HL-60 (cell line): ENCODE measurements around the gene DDR1.

Experiments
- DNase-seq, 2 experiments: peaks; one replicate each; pipeline ENCODE4 v3.0.0-alpha.2; 2010 to 2020; ENCODE audit warnings: low read depth in 1 of 2, low spot score in 1 of 2
- H3K27ac ChIP-seq: fragments of 250-450 bp; sonication (Bioruptor Pico); replicated peaks from 2 replicates; pipeline ENCODE4 v1.5.1; 2020; ENCODE audit warnings: mild to moderate bottlenecking, moderate library complexity
- H3K27me3 ChIP-seq: fragments of 250-450 bp; sonication (Bioruptor Pico); 2 replicates; pipeline ENCODE4 v1.5.1; 2021; ENCODE audit warnings: mild to moderate bottlenecking, moderate library complexity; ENCODE audit not compliant: insufficient read depth, poor library complexity, severe bottlenecking
- H3K4me3 ChIP-seq: replicated peaks from 2 replicates; pipeline ENCODE4 v1.5.1; 2011; ENCODE audit warnings: mild to moderate bottlenecking, control low read depth, low read length; ENCODE audit not compliant: insufficient read depth
- GABPA ChIP-seq: IDR thresholded peaks from 2 replicates; pipeline ENCODE4 v1.6.1; 2012; ENCODE audit warnings: low read depth
- POLR2AphosphoS5 ChIP-seq: IDR thresholded peaks from 2 replicates; pipeline ENCODE4 v1.6.1; 2012; ENCODE audit warnings: low read depth
- REST ChIP-seq: IDR thresholded peaks from 2 replicates; pipeline ENCODE4 v1.6.1; 2012; ENCODE audit warnings: low read depth; ENCODE audit not compliant: insufficient replicate concordance
- SPI1 ChIP-seq: IDR thresholded peaks from 2 replicates; pipeline ENCODE4 v1.6.1; 2012; ENCODE audit warnings: low read depth, mild to moderate bottlenecking, borderline replicate concordance
- TF ChIP-seq, protein P1 (sequence below): IDR thresholded peaks from one replicate; pipeline ENCODE4 v1.5.1; 2011; ENCODE audit warnings: low read length, control low read depth, inconsistent platforms; ENCODE audit not compliant: insufficient read depth

The DDR1 gene

GRCh38 chr6:30841644-30842504 is 42.4 kb upstream of the DDR1 start:
- TF ChIP-seq GABPA (no peak), SPI1 (no peak), REST (no peak), POLR2AphosphoS5 (no peak)
- TF ChIP-seq, protein P1, sequence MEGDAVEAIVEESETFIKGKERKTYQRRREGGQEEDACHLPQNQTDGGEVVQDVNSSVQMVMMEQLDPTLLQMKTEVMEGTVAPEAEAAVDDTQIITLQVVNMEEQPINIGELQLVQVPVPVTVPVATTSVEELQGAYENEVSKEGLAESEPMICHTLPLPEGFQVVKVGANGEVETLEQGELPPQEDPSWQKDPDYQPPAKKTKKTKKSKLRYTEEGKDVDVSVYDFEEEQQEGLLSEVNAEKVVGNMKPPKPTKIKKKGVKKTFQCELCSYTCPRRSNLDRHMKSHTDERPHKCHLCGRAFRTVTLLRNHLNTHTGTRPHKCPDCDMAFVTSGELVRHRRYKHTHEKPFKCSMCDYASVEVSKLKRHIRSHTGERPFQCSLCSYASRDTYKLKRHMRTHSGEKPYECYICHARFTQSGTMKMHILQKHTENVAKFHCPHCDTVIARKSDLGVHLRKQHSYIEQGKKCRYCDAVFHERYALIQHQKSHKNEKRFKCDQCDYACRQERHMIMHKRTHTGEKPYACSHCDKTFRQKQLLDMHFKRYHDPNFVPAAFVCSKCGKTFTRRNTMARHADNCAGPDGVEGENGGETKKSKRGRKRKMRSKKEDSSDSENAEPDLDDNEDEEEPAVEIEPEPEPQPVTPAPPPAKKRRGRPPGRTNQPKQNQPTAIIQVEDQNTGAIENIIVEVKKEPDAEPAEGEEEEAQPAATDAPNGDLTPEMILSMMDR = no peak
- no peak overlapping the region for H3K4me3 ChIP-seq
- DNase-seq = no peak
- H3K27me3 ChIP-seq = no peaks in the 10 kb centered on the region
- H3K27ac ChIP-seq = no peak overlapping the region

DNA sequence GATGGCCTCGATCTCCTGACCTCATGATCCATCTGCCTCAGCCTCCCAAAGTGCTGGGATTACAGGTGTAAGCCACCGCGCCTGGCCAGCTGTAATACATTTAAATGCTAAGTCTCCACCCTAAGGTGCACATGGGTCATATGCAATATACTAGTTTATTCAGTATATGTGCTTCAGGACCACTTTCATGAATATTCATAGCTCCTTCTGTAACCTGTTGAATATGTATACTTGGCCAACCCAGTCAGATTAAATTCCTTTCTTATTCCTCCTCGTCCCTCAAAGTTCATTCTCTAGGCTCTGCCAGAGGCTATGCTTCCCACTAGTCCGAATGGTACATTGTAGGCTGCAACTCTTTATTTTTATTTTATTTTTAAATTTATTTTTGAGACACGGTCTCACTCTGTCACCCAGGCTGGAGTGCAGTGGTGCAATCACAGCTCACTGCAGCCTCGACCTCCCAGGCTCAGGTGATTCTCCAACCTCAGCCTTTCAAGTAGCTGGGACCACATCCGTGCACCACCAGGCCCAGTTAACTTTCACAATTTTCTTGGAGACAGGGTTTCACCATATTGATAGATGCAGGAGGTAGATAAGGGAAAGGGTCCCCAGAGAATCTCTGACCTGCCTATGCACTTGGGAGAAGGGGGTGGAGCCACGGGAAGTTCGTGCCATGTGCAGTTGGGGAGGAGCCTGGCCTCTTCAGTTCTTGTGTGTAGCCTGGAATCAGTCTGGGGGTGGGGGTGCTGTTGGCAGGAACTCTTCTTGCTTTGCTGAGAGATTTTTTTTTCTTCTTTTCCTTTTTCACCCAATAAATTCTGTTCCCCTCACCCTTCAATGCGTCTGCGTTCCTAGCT is 41.3 kb upstream of the DDR1 start:
- TF ChIP-seq GABPA = no peak
- no peak for TF ChIP-seq SPI1
- TF ChIP-seq POLR2AphosphoS5 = no peak
- no peak for TF ChIP-seq REST
- TF ChIP-seq, protein P1 = no peak
- no peaks in the 10 kb centered on the region for H3K27me3 ChIP-seq
- no peak overlapping the region for H3K4me3 ChIP-seq
- H3K27ac ChIP-seq = no peak overlapping the region
- DNase-seq = no peak

DNA sequence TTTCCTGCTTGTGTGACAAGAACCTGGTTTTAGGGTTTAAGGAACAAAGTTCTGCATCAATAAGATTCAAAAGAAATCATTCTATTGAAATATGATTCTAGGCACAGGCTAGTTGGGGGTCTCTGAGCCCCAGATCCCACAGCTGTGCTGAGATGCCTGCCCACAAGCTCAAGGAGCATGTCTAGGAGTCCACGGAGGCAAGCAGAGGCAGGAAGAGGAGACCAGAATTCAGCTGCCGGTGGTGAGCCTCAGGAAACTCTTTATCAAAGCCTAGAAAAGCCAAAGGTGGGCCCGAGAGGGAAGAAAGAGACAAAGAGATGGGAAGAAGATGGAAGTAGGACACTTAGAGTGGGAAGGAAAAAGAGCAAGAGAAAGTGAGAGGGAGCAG is 40.7 kb upstream of the DDR1 start:
- no peak for DNase-seq
- Histone ChIP-seq H3K4me3 (no peak overlapping the region), H3K27me3 (no peaks in the 10 kb centered on the region), H3K27ac (no peak overlapping the region)
- TF ChIP-seq GABPA (no peak), SPI1 (no peak), REST (no peak)
- TF ChIP-seq, protein P1 = no peak
